ENCODE results near the gene ARV1.
"Not testable (repeated sequence)": the region's sequence is repeated elsewhere in the genome, so short reads cannot be mapped to it uniquely, and the experiment has no call there.

Gene ARV1

DNA sequence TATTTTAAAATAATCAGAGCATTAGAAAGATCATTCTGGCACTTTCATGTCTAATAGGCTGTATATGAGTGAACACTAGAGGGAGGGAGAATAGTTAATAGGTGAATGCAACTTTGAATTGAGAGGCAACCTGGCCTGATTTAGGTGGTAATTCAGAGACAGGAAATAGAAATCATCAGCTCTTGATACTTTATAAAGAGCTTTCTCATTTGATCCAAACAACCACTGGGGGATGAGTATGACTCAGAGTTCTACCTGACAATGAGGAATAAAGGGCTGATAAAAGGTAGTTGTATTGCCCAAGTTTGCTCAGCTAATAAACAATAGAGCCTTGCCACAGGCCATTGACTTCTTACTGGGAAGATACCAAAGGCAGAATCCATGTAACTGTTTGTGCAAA lies 66.4 kb downstream of the ARV1 start:
- DNase-seq: no peak

DNA sequence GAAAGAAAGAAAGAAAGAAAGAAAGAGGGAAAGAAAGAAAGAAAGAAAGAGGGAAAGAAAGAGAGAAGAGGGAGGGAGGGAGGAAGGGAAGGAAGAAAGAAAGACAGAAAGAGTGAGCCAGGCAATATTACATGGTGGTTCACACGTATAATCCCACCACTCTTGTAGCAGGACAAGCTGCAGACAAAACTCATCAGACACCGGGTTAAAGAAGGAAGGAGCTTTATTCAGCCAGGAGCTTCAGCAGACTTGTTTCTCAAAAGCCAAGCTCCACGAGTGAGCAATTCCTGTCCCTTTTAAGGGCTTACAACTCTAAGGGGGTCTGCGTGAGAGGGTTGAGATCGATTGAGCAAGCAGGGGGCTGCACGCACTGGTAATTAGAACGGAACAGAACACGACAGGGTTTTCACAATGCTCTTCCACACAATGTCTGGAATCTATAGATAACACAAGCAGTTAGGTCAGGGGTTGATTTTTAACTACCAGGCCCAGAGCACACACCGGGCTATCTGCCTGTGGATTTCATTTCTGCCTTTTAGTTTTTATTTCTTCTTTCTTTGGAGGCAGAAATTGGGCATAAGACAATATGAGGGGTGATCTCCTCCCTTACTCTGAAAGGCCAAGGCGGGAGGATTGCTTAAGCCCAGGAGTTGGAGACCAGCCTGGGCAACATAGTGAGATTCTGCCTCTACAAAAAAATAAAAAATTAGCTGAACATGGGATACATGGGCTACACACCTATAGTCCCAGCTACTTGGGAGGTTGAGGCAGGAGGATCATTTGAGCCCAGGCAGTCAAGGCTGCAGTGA lies 67.2 kb downstream of the ARV1 start:
- not testable (repeated sequence) for DNase-seq

DNA sequence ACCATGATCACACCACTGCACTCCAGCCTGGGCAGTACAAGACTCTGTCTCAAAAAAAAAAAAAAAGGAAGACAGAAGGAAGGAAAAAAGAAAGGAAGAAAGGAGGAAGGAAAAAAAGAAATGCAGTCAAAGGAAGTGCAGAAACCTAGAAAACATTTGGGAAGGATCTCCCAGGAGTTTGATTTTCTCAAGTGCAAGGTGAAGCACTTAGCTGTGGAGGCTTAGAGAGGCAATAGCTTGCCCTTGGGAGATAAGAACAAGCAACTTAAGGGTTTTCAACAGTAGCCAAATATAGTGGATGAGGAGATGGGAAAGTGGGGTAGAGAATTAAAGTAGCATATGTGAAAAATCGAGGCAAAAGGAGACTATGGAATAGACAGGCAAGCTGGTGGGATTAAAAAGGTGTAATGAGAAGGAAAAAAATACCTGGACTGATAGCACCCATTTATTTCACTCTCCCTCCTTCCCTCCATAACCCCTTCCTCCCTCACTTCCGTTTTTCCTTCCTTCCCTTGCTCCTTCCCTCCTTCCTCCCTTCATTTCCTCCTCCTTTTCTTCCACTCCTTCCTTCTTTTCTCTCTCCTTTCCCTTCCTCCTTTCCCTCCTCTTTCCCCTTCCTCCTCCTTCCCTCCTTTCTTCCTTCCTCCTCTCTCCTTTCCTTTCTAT lies 68.0 kb downstream of the ARV1 start:
- DNase-seq: no peak

DNA sequence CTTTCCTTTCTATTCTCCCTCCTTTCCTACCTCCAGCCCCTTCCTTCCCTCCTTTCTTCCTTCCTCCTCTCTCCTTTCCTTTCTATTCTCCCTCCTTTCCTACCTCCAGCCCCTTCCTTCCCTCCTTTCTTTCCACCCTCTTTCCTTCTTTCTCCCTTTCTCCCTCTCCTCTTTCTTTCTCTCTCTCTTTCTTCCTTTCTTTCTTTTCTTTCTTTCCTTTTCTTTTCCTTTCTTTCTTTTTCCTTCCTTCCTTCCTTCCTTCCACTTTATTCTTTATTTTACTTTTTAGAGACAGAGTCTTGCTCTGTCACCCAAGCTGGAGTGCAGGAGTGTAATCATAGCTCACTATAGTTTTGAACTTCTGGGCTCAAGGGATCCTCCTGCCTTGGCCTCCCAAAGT lies 68.6 kb downstream of the ARV1 start:
- not testable (repeated sequence) for DNase-seq

DNA sequence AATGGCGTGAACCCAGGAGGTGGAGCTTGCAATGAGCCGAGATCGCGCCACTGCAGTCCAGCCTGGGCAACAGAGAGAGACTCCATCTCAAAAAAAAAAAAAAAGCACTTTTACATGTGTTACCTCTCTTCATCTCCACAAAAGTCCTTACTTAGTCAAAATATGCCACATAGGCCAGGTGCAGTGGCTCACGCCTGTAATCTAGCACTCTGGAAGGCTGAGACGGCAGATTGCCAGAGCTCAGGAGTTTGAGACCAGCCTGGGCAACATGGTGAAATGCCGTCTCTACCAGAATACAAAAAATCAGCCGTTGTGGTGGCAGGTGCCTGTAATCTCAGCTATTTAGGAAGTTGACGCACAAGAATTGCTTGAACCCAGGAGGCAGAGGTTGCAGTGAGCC lies 69.5 kb downstream of the ARV1 start:
- DNase-seq: not testable (repeated sequence)

DNA sequence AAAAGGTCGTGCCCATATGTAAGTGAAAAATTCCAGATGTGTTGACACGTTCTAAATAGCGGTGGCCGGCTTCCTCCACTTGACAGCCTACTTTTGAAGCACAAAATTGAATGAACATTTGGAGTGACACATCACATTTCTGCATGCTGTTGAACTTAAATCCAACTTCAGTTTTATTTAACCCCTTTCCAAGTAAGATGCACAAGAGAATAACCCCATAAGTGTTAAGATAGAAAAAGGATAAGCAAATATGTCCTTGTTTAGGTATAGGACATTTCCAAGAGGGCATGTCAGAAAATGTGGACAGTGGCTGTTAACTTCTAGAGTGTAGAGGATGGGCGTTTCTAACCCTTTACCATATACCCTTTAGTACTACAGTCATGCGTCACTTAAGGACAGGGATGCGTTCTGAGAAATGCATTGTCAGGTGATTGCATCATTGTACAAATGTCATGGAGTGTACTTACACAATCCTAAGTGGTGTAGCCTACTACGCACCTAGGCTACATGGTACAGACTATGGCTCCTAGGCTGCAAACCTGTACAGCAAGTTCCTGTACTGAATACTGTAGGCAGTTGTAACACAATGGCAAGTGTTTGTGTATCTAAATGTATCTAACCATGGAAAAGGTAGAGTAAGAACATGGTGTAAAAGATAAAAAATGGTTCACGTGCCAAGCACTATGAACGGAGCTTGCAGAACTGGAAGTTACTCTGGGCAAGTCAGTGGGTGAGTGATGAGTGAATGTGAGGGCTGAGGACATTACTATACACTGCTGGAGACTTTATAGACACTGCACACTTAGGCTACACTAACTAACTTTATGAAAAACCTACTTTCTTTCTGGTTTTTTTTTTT lies 70.5 kb downstream of the ARV1 start:
- DNase-seq: no peak

Measured in activated T-cell treated with anti-CD3 and anti-CD28 coated beads, Interleukin-2, amount 50 U/mL, for 48 hours (primary cell).